C4-2B (cell line): ENCODE data around the gene DNAJA3.

ENCODE experiments used
- ZFX ChIP-seq: fragments of 450-650 bp; IDR thresholded peaks from 2 replicates; pipeline ENCODE4 v1.6.1; 2017
- TF ChIP-seq, protein P1 (sequence below): fragments of 450-650 bp; conservative IDR thresholded peaks from 2 replicates; pipeline ENCODE4 v1.5.1; 2017; ENCODE audit warnings: mild to moderate bottlenecking

DNA sequence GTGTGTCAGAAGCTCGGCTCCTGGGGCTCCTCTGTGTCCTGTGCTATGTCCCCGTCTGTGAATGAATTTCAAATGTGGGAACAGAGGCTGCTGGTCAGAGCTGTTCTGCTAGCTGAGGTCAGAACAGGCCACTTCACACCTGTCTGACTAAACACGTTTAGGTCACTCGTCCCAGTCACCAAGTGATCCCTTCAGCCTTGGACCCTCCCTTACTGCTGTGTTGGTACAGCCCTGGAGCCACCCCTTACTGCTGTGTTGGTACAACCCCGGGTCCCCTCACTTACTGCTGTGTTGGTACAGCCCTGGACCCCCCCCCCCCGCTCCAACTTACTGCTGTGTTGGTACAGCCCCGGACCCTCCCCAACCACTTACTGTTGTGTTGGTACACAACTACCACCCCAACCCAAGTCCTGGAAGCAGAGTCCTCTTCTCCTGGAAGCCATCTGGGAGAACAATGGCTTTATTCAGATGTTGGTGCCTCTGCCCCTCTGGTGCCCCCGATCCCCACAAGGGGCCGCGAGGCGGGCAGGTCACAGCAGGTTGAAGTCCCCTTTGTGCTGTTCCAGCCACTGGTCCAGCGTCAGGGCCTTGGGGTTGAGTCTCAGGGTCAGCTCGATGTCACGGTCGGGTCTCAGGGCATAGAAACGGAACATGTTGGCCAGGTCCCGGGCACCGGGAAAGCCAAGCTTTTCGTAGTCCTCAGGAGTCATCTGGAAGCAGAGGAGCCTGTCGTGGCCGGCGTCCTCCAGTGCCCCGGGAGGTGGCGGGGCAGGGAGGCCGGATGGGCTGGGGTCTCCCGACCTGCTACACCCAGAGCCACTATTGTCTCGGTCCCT, 35.8 kb downstream of the DNAJA3 start:
- TF ChIP-seq, protein P1, sequence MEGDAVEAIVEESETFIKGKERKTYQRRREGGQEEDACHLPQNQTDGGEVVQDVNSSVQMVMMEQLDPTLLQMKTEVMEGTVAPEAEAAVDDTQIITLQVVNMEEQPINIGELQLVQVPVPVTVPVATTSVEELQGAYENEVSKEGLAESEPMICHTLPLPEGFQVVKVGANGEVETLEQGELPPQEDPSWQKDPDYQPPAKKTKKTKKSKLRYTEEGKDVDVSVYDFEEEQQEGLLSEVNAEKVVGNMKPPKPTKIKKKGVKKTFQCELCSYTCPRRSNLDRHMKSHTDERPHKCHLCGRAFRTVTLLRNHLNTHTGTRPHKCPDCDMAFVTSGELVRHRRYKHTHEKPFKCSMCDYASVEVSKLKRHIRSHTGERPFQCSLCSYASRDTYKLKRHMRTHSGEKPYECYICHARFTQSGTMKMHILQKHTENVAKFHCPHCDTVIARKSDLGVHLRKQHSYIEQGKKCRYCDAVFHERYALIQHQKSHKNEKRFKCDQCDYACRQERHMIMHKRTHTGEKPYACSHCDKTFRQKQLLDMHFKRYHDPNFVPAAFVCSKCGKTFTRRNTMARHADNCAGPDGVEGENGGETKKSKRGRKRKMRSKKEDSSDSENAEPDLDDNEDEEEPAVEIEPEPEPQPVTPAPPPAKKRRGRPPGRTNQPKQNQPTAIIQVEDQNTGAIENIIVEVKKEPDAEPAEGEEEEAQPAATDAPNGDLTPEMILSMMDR: no peak
- no peak for TF ChIP-seq ZFX
